GM18508 (cell line): ENCODE data around the gene CLNS1A.
"Not testable (repeated sequence)": the region's sequence is repeated elsewhere in the genome, so short reads cannot be mapped to it uniquely, and the experiment has no call there.

ENCODE experiments used
- ATAC-seq: cut with Tn5 transposase; IDR thresholded peaks from one replicate; pipeline ENCODE4 v1.9.1; 2021; ENCODE audit warnings: moderate number of reproducible peaks; ENCODE audit not compliant: insufficient read depth, unreplicated experiment

Gene CLNS1A, protein sequence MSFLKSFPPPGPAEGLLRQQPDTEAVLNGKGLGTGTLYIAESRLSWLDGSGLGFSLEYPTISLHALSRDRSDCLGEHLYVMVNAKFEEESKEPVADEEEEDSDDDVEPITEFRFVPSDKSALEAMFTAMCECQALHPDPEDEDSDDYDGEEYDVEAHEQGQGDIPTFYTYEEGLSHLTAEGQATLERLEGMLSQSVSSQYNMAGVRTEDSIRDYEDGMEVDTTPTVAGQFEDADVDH

DNA sequence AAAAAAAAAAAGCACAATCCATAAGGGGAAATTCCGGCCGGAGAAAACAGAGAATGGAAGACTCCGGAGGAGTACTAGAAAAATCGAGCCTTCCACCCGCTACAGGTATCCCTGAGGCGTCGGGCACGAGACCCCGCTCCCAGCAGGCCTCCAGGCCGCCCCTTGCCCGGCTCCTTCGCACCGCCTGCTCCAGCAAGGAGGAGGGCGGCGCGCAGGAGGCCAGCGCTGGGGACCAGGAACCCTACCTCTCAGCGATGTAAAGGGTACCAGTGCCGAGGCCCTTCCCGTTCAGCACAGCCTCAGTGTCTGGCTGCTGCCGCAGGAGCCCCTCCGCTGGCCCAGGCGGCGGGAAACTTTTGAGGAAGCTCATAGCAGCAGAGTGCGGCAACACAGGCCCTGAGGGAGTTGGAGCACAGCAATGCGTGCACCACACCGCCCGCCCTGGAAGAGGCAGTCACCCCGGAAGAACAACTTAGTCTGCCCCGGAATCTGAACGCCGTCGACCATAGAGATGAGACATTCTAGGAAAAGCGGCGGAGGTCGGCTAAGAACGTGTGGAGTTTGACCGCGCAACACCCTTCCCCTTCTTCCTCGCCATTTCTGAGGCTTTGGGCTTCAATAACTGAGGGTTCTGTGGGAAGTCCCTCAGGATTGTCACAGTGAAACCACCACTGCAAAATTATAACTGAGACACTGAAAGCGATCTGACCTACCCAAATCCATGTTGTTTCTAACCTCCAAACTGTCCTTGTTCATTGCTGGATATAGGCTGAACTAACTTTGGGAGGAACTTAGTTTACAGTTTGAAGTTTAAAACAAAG lies at the start of gene CLNS1A:
CLNS1A (minus strand) TSS at position 450 of the 821 bp plus-strand sequence; CDS start at position 370, 80 bp downstream.
- peak; percentile 81 for ATAC-seq

DNA sequence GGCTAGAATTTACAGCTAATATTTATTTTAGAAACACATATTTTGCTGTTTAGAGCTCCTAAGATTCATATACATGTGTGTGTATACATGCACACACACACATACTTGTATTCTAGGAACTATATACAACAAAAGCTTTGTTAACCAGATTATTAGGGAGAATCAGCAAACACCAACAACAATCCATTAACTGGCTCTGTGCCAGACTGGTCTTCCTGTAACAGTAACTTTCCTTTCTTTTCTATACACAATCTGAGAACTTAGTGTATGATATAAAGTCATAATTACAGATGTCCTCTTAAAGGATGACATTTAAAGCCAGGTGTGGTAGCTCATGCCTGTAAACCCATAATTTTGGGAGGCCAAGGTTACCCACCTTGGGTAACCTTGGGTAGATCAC lies 49.5 kb upstream of the CLNS1A start:
- ATAC-seq = no peak

DNA sequence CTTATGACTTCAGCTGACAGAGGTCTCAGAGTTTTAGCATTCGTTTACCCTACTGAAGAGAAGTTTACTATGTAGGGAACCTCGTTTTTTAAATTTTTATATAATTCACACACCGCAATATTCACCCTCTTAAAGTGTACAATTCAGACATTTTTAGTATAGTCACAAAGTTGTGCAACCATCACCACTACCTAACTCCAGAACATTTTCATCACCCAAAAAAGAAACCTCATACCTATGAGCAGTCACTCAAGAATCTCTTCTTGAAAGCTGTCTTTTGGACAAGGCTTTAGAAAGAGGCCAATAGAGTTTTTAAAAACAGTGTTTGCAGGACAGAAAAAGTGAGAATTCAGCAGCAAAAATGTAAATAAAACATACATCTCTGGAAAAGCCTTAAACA lies 39.5 kb upstream of the CLNS1A start:
- no peak for ATAC-seq

DNA sequence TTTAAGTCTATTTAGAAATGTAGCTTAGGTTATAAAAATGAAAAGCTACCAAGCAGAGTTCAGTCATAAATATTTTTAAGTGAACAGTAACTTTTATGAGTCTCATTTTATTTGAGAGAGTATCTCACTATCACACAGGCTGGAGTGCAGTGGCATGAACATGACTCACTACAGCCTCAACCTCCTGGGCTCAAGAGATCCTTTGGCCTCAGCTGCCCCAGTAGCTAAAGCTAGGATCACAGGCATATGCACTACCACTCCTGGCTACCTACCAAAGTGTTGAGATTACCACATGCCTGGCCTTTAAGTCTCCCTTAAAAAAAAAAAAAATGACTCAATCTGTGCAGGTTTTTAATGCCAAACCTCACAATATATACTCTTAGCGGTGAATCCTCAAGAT lies 34.7 kb upstream of the CLNS1A start:
- ATAC-seq = no peak

DNA sequence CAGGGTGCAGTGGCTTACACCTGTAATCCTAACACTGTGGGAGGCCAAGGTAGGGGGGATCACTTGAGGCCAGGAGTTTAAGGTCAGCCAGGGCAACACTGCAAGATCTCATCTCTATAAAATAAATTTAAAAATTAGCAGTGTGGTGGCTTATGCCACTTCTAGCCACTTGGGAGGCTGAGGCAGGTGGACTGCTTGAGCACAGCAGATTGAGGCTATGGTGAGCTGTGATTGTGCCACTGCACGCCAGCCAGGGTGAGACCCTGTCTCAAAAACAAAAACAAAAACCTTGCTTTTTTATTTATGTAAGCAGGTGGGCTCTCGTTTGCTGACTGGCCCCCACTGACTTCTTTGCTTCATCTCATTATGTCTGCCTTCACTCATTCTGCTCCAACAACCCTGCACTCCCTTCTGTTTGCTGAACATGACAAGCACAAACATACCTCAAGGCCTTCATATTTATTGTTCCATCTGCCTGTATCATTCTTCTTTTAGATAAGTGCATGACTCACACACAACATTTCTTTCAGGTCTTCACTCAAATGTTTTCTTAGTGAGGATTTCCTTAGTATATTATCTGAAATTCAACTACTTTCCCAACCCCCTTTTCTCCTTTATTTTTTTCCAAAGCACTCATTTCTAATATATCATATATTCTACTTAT lies 32.4 kb upstream of the CLNS1A start:
- ATAC-seq = no peak

DNA sequence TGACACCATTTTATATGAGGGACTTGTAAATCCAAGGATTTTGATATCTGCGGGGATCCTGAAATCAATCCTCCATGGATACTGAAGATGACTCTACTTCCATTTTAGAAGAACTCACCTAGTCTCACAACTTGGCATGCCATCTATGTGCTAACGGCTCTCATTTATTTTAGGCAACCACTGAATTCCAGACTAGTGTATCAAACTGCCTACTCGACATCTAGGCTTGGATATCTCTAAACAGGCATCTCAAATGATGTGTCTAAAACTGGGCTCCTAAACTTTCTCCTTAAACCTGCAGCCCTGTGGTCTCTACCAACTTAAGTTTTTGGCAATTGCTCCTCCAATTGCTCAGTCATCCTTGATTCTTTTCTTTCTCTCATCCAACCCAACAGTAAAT lies 31.2 kb upstream of the CLNS1A start:
- ATAC-seq = no peak

DNA sequence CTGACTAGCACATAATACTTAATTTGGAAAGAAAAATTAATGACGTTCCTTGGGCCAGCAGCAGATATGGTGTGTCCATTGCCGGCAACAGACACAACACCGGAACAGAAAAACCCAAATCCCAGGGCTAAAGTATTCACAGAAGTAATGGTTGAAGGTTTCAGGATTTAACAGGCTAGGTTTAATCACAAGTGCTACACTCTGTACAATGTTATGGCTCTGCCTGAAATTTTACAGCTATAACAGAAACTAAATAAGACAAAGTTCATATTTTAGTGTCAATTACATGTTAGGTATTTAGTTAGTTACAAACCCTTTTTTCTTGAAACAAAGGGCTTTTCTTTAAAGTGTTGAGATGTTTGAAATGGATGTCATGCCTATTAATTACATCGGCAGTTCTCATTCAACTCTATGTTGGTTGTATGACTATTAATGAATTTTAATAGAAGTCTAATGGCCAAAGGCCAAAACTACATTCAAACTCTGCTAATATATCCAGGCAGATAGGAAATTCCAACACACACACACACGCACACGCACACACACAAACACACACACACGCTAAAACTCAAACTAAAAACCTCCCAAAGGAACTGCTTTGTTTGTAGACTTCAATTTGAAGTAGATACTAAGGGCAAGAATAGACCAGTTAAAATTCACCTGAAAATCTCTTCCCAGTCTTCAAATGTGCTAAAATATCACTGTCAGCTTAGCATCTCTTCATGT lies 27.8 kb upstream of the CLNS1A start:
- no peak for ATAC-seq

DNA sequence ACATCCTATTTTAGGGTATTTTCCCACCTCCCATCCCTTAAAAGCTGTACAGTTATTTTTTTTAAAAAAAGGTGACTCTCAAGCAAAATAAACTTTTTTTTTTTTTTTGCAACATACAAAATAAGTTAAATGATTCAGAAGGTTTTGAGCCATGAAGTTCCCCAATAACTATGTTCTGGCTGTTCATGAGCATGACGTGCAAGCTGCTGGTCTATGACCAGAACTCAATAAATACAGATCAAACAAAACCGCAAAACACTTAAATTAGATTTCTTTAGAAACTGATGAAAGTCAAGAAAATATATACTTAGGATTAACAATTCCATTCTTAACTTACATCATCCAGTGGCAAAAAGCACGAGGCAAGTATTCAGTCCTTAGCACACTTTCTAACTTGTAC lies 24.1 kb upstream of the CLNS1A start:
- no peak for ATAC-seq

DNA sequence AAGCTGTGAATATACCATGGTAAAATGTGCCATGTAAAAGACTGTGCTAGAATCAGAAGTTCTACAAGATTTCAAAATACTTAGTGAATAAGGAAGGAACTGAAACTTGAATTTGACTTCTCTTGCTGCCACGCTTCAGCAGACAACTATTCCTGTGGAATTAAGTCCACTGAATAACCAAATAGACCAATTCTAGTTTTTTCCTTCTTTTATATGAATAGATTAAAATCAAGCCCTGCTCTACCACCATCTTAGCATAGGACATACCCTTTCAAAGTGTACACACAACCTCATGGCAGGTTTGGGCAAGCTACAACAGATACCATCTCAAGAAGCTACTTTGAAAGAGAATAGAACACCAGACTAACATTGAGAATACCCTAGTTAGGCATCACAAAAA lies 23.4 kb upstream of the CLNS1A start:
- ATAC-seq = no peak

DNA sequence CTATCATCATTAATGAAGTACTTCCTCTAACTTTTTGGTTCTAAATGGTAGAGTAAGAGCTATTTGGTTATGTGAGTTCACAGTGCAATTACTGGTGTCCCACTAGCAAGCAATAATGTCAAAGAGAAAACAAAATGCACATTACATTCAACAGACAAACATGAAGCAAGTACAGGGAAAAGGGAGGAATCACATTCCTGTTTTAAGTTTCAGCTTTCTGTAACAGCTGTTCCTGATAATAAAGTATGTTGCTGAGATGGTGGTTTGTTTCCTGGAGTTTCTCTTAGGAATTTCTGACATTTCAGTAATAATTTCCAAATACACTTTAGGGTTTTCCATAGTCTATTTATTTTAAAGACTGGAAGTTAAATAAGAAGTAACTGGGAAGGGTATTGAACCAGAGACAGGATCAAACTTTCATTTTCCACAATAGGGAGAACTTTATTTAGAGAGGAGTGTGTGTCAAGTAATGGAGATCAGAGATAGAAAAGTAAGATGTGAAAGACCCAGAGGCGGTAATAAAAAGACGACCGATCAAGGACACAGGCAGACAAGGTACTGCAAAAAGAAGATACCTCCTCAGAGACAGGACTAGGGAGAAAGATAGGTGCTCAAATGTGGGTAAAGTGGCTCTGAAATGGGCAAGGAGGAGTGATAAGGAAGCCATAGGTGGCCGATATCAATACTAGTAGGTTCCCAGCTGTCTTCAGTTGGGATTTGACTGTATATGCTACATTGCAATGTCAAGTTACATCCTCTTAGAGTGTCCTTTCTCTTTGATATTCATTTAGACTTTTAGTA lies 20.8 kb upstream of the CLNS1A start:
- no peak for ATAC-seq

DNA sequence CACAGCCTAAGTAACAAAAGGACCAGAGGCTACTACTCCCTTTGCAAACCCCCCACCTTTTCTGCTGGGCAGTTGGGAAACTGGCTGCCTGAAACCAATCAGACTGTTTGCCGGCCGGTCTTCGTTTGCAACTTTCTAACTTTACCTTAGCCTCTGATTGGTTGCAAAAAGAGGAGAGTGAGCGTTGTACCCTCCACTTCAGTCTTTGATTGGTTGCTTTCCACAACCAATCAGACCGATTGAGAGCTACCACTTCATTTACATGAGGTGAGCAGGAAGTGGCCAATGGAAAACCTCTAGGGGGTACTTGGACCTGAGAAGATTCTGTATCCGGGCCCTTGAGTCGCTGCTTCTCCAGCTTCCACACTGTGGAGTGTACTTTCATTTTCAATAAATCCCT lies 18.8 kb upstream of the CLNS1A start:
- no peak for ATAC-seq

DNA sequence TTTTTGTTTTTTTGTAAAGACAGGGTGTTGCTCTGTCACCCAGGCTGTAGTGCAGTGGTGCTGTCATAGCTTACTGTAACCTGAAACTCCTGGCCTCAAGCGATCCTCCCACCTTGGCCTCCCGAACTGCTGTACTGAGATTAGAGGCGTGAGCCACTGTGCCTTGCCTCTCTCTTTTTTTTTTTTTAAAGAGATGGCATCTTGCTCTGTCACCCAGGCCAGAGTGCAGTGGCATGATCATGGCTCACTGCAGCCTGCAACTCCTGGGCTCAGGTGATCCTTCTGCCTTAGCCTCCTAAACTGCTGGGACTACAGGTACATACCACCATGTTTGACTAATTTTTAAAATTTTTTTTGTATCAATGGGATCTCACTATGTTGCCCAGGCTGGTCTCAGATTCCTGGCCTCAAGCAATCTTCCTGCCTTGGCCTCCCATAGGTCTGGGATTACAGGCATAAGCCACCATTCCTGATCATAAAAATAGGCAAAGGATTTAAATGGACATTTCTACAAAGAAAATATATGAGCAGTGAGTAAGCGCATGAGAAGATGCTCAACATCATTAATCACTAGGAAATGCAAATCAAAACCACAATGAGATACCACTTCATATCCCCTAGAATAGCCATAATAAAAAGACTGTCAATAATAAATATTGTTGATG lies 17.3 kb upstream of the CLNS1A start:
- no peak for ATAC-seq

DNA sequence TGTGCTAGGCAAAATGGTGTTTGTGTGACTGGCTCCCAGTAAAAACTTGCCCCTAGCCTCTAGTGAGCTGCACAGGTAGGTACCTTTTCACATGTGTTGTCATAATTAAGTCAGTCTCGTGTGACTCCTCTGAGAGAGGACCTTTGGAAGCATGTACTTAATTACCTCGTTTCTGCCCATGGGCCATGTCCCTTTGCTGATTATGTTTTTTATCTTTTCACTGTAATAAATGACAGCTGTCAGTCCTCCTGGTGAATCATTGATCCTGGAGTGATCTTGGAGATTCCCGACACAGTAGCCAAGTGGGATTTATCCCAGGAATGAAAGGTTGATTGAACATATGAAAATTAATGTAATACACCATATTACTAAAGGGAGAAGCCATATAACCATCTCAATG lies 12.5 kb upstream of the CLNS1A start:
- no peak for ATAC-seq

DNA sequence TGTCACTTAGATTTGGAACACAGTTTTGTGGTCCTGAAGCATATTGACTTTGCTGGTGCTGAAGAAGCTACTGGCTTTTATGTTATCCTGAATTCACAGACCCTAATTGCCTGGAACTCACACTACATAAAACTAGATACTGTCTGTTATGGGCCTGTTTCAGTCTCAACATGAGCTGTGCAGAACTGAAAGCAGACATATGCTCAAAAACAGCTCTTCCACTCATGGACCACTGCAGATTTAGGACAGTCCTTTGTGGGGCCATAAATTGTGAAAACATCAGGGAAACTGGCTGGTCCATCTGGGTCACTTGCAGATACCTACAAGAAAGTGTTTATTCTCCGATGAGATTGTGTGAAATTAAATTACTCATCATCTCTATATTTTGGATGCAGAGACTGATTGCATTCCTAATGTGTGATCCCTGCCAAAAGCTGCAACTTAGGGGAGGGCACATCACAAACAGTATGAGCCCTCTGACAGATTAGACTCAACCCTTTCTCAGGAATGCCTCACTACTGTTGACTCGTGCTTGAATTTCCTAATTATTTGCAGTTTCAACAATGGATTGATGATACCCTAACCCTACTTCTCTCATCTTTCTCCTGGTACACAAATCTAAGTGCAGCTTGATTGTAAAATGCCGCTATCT lies 10.2 kb upstream of the CLNS1A start:
- ATAC-seq = no peak

DNA sequence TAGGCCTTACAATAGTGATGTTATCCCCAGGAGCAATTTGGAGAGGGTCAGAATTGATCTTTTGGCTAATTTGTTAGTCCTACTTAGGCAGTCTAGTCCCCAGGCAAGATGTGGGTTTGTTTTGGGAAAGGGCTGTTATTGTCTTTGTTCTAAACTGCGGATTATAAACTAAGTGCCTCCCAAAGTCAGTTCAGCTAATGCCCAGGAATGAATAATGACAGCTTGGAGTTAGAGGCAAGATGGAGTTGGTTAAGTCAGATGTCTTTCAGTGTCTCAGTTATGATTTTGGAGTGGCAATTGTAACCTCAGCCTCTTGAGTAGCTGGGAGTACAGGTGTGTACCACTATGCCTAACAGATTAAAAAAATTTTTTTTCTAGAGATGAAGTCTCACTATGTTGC lies 7.3 kb upstream of the CLNS1A start:
- no peak for ATAC-seq

DNA sequence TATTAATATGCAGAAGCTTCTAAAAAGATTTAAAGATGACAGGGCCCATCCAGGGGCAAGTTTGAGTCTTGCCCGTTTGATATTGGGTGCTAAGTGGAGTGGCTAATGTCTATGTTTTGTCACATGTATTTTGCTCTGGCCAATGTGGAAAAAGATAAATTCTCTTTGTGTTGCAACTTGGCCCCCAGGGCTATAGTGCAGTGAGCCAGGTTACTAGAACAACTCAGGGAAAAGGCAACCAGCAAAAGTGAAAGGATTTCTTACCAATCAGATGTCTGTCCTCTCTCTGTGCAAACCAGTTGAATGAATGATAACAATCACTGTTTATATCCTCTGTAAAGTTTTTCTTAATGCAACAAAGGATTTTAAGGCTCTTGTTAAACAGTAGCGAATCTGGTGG lies 4.6 kb upstream of the CLNS1A start:
- no peak for ATAC-seq

DNA sequence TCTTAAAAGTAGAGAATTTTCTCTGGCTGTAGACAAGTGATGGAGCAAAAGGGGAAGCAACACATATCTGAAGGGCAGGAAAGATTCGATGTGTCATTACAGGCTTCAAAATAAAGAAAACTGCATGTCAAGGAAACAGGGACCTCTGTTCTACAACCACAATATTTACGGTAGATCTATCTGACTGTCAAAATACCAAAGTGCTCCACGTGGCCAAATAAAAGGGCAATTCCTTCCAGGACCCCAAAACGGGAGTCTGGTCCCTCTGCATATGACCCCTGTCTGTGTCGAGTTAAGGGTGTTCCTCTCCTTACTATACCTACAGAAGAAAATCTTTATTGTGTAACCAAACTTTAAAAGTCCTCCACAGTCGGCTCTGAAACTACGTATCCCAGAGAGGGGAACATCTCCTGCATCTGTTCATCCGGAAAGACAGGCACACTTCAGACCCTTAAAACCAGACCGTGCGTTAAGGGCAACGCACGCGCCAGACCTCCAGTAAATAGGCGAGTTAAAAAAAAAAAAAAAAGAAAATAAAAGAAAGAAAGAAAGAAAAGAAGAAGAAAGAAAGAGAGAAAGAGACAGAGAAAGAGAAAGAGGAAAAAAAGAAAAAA lies 756 bp downstream of the CLNS1A start:
- ATAC-seq = no peak

DNA sequence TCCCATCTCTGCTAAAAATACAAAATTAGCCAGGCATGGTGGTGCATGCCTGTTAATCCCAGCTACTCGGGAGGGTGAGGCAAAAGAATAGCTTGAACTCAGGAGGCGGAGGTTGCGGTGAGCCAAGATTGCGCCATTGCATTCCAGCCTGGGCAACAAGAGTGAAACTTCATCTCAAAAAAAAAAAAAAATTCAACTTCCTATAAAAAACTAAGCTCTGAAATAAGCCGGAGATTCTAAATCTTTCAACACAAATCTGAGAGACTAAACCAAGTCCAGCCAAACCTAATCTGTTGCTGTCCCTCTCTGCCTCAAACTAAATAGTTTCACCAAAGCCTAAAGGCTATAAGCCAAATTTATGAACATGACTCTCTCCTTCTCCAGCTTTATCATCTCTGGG lies 3.7 kb downstream of the CLNS1A start:
- not testable (repeated sequence) for ATAC-seq
